SH-SY5Y (cell line): Measurements from ENCODE around the gene GREM1.

Experiments
- GATA2 ChIP-seq: IDR thresholded peaks from 2 replicates; pipeline ENCODE4 v1.6.1; 2011; ENCODE audit warnings: mild to moderate bottlenecking, low read depth, low read length
- GATA3 ChIP-seq: IDR thresholded peaks from 2 replicates; pipeline ENCODE4 v1.6.1; 2011; ENCODE audit warnings: low read depth, mild to moderate bottlenecking, low read length, moderate library complexity

GREM1 gene

DNA sequence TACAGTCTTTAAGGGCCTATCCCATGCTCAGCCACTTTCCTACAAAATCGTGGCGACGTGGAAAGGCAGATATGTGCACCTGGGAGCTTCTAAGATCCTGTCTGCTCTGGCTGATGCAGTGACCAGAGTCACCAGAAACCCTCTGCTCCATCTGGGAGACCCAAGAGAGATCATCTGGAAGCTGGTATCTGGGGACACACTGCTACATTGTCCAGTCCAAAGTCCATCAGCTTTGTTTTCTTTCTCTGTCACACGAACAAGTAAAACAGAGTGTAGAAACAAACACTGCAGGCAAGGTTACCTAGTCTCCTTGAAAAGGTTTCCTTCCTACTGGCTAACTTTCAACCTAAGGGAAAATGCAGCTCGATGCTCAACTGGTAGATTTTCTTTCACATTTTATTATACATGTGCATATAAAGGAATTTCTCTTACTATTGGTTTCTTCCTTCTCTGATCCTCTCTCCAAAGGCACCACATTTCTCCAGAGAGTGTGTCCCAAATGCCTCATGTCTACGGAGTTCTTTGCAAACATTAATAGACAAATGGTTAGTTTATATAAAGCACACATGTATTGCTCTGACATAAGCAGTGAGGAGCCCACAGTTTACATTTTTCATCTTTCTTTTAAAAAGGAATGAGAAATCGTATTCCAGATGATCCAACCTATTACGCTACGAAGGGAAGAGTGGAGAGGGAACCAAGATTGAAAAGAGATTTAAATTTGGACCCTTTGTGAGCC lies 8.3 kb upstream of the GREM1 start:
- no peak for TF ChIP-seq GATA3

DNA sequence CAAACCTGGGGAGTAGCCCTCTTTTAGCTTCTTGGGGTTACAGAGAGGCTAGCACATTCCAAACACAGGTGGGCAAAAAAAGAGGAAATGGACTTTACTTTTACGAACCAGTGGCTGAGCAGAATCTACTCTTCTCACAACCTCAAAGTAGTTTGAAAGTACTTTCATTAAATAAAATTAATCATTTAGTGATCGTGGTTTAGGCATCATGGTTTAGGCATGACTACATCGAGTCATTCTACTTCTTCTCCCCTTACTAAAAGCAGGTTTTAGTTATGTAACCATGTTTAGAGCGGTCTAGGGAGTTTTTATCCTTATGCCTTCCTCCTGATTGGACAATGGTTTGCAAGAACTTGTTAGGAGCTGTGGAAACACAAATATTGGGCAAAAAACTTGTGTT lies 2.5 kb upstream of the GREM1 start:
- TF ChIP-seq GATA2 (no peak), GATA3 (no peak)

DNA sequence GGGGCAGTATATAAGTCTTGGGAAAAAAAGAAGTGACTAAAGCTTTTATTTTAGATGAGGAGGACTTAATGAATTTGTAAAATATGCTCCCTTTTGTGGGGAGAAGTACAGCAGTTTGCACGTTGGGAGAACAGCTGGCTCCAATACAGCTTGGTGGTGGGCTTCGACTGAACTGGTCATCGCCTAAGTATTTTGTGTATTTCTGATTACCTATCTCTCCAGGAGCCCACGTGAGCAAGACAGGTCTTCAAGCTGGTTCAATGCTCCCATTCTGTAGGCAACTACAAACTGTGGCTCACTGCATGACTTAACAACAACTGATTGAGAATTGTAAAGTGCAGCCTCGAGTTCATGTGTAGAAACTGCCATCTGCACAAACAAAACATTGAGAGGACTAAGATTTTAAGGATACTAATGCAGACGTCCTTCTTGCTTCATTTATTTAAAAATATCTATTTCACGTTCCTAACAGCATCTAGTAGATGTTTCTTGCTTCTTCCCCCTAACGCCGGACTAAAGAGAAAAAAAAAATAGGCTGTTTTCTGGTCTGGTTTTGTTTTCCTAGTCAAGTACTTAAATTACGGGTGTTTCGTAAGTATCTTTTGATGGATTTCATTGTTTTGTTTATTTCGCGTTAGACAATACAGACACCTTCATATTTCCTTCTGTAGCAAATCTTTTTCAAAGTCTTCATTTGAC lies 1.4 kb upstream of the GREM1 start:
- TF ChIP-seq GATA2 (no peak), GATA3 (no peak)

DNA sequence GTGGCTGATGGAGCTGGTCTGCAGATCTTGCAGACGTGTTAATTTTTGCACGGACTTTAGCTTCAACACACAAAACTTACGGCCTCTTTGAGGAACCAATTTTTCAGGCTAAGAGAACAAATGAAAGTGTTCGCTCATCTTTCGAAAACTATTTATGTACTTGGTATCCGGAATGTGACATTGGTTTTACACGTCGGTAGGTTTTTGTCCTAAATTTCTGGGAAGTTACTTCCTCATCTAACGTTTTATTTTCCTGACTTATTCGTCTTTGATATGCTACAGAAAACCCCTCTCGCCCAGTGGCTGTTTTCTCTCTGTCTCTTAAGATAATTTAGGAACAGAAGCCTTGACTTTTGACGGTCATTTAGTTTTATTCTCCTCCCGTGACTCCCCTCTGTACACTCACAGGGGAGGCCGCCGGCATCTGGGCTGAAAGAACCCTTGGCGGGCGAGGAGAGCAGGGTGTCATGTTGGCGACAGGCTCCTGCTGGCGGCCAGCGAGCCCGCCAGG lies 834 bp upstream of the GREM1 start:
- TF ChIP-seq GATA3 (no peak), GATA2 (no peak)

DNA sequence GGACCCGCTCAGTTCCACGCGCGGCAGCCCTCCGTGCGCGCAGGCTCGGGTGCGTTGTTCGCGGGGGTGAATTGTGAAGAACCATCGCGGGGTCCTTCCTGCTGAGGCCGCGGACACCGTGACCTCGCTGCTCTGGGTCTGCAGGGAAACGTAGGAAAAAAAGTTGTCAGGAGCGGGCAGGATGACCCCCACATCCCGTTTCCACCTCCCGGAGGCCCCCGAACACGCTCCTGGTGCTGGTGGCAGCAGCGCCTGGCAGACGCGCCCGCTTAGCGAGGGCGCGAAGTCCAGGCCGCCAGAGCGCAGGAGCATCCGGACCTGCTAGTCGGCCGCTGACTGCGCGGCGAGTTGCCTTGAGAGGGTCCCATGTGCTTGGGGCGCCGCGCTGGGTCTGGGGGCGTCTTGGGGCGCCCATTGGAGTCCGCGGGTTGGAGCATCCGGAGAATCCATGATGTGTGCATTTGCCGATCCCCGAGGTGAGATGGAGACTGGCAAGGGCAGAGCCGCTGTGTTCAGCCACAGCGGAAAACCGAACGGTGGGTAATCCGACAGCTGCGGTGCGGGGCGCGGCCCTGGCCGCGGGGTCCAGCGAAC lies 520 bp downstream of the GREM1 start:
- no peak for TF ChIP-seq GATA3

DNA sequence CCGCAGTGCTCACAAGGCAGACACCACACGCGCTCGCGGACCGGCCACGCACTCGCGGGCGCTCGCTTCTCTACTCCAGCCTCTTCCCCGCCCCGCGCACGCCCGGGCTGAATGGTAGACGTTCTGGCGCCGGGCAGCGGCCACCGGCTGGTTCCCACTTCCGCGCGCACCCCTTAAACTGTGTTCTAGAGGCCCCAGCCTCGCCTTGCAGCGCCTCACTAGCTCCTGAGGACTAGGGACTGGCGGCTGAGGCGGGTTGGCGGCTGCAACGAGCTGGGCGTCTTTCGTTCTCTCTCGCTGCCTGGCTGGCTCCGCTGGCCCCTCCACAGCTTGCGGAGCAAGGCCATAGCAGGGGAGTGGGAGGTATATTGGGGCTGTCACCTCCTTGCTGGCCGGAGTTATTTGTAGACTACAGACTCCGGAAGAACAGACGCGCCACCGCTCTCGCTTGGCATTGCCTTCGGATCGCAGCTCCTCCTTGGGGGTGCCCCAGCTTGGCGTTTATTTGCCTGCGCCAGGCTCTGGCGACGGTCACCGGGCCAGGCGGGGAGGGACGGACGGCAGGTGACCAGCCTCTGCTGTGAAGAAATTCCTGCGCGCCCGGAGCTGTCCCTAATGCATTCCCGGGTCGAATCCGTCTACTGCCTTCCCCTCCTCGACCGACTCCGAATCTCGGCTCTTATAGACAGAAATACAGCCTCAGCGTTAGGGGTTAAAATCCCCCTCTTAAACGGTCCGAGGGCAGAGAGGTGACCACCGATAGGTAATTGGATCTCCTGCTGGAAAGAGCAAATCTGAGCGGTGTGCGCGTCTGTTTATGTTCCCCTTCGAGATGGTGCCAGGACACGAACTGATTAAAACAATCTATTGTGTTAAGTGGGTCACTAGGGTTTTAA lies 1.3 kb downstream of the GREM1 start:
- TF ChIP-seq GATA2 = no peak
- TF ChIP-seq GATA3 = no peak

DNA sequence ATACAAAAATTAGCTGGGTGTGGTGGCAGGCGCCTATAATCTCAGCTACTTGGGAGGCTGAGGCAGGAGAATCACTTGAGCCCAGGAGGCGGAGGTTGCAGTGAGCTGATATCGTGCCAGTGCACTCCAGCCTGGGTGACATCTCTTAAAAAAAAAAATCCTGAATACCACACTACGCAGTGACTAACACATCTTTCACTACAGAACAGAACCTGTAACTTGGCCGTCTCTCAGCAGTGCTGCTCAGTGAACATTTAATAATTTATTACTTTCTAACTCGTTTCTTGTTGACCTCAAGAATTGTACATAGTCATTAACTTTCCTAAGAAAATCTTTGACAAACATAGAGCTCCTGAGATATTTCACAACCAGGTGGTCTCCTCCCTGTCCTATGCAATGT lies 3.8 kb downstream of the GREM1 start:
- no peak for TF ChIP-seq GATA2
- TF ChIP-seq GATA3 = no peak

DNA sequence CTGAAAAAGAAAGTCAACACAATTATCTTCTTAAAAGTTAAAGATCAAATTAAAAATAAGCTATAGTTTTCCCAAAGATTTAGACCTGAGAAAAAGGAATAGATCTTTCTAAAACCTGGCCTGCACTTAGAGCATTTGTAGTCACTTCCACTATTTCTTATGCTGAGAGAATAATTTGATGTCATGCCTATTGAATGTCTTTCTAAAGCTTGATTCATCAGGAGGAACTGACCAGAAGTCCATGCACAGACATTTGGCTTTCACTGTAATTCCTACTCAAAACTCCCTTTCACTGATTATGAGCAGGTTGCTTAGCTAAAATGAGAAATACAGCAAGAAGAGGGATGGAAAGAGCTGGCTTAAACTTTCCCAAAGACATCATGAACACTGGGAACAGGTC lies 4.3 kb downstream of the GREM1 start:
- no peak for TF ChIP-seq GATA3
- TF ChIP-seq GATA2 = no peak

DNA sequence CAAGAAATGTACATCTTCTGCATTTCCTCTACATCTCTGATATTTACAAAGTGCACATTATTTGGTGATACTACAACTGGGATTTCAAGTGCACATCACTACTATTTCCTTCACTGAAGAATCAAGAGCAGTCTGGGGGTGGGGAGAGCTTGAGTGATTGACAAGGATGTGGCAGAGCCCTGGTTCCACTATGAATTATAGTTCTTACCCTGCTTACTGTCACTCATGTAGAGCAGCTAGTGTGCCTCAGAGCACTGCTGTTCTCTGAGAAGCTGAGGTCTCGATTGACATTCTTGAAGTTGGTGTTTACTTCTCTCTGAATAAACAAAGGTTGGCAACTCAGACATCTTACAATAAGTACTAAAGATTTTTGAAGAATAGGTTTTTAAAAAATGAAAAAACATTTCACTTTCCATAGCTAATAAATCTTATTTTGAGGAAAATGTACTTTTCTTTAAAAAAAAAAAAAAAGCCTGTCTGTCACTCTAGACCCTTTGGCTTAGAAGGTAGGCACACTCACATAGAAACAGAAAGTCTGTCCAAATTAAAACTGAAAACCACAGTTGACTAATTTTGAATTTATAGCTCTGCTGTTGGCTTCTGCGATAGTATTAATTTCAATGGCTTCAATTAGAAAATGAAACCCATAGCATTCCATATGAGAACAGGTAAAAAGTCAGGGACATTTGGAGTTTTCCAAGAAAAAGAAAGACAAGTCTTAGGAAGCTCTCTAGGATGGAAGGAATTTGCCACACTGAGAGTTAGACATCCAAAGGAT lies 5.6 kb downstream of the GREM1 start:
- no peak for TF ChIP-seq GATA2
- TF ChIP-seq GATA3 = no peak

DNA sequence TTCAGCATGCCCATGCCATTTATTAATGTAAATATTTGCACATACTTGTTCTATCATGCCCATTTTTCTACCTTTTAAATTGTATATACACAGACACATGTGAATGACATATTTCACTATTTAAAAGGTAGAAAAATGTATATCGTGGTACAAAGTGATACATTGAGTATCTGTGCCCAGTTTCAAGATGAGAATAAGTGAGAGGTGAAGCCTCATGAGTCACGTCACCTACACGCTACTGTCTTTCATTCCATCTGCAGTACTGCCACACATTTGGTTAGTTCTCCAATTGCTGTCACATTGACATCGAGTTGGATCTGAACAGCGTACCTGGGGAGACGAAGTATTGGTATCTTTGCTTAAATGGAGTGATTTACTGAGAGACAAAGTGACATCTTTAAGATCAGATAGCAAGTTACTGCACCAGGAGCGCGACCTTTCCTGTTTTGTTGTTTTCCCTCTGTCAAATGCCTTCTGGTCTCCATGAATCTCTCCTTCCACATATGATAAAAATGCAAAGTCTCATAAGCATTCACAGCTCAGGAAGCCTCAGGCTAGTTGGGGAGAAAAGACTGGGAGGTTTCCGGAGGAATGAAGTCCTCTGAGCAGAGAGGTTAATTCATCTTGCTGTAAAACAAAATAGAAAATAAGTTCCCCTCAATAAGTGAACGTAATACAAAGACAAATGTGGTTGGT lies 12.0 kb downstream of the GREM1 start:
- TF ChIP-seq GATA3 (no peak), GATA2 (no peak)

DNA sequence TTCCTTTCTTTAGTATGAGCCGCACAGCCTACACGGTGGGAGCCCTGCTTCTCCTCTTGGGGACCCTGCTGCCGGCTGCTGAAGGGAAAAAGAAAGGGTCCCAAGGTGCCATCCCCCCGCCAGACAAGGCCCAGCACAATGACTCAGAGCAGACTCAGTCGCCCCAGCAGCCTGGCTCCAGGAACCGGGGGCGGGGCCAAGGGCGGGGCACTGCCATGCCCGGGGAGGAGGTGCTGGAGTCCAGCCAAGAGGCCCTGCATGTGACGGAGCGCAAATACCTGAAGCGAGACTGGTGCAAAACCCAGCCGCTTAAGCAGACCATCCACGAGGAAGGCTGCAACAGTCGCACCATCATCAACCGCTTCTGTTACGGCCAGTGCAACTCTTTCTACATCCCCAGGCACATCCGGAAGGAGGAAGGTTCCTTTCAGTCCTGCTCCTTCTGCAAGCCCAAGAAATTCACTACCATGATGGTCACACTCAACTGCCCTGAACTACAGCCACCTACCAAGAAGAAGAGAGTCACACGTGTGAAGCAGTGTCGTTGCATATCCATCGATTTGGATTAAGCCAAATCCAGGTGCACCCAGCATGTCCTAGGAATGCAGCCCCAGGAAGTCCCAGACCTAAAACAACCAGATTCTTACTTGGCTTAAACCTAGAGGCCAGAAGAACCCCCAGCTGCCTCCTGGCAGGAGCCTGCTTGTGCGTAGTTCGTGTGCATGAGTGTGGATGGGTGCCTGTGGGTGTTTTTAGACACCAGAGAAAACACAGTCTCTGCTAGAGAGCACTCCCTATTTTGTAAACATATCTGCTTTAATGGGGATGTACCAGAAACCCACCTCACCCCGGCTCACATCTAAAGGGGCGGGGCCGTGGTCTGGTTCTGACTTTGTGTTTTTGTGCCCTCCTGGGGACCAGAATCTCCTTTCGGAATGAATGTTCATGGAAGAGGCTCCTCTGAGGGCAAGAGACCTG lies 13.2 kb downstream of the GREM1 start:
- TF ChIP-seq GATA3 = no peak

DNA sequence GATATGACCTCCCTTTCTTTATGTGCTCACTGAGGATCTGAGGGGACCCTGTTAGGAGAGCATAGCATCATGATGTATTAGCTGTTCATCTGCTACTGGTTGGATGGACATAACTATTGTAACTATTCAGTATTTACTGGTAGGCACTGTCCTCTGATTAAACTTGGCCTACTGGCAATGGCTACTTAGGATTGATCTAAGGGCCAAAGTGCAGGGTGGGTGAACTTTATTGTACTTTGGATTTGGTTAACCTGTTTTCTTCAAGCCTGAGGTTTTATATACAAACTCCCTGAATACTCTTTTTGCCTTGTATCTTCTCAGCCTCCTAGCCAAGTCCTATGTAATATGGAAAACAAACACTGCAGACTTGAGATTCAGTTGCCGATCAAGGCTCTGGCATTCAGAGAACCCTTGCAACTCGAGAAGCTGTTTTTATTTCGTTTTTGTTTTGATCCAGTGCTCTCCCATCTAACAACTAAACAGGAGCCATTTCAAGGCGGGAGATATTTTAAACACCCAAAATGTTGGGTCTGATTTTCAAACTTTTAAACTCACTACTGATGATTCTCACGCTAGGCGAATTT lies 14.9 kb downstream of the GREM1 start:
- TF ChIP-seq GATA2 = no peak
- TF ChIP-seq GATA3 = no peak
